HL-60/S4 treated with phorbol 12-myristate 13-acetate at 8.2 ng/mL for 4 days and 3 days (cell line): ENCODE results near the gene NF2.

Experiments used
- in situ Hi-C: fragments of 300-500 bp; cut with MboI; formaldehyde crosslinking; loops from 2 replicates; pipeline ENCODE4 v1.15.0; 2022; ENCODE audit warnings: low sequenced_read_pairs

The NF2 gene

GRCh38 chr22:29738118-29738815, 134.8 kb downstream of the NF2 start:
- in situ Hi-C loops: no loop called here

- in situ Hi-C loops: no loop called here
Observed at GRCh38 chr22:29739346-29739875, 136.0 kb downstream of the NF2 start.

- in situ Hi-C loops: no loop called here
Observed at GRCh38 chr22:29740216-29740615, 136.8 kb downstream of the NF2 start.

GRCh38 chr22:29741926-29742325, 138.5 kb downstream of the NF2 start:
- in situ Hi-C loops: no loop called here

GRCh38 chr22:29742326-29742725, 138.9 kb downstream of the NF2 start:
- in situ Hi-C loops: no loop called here

- in situ Hi-C loops: no loop called here
Observed at GRCh38 chr22:29744902-29745301, 141.5 kb downstream of the NF2 start.

- in situ Hi-C loops: no loop called here
Observed at GRCh38 chr22:29747832-29748231, 144.4 kb downstream of the NF2 start.
